ELF-1 (cell line): Measurements from ENCODE around the gene PGPEP1.
"Not testable (repeated sequence)": the region's sequence is repeated elsewhere in the genome, so short reads cannot be mapped to it uniquely, and the experiment has no call there.

ENCODE experiments used
- DNase-seq: peaks from one replicate; pipeline ENCODE4 v3.0.0-alpha.2; 2016; ENCODE audit warnings: low read depth, low spot score

The PGPEP1 gene

DNA sequence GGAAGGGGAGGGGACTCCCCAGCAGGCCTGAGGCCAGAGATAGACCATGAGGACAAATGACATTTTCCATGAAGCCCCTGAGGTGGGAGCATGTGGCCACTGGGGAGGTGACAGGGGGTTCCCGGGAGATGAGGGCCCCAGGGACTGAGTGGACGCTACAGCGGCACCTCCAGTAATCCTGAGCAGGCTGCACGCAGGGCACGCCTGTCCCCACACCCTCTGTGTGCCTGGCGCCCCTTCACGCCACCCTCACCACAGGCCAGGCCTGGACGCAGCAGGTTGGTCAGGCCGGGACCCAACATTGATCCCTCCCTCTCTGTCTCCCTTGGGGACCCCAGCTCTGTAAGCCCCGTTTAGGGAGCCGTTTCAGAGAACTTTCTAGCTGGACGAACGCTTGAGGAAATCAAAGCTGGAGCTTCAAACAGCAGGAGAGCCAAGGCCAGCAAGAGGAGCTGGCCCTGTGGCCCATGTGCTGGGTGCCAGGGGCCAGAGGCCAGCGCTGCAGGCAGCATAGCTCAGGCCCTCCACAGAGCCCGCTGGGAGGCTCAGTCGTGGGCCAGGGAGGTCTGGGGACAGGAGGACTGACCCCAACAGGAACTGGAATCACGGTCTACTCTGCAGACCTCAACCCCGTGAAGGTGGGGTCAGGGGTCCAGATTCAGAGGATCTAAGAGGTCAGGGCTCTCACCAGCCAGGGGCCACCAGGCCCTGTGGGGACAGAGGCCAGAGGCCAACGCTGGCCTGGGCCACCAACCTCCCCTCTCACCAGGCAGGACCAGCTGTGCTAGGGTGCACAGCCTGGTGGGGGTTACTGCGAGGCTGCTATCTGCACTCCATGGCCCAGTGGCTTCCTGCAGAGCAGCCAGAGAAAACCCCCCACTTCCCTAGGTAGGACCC lies 32.1 kb upstream of the PGPEP1 start:
- no peak for DNase-seq

DNA sequence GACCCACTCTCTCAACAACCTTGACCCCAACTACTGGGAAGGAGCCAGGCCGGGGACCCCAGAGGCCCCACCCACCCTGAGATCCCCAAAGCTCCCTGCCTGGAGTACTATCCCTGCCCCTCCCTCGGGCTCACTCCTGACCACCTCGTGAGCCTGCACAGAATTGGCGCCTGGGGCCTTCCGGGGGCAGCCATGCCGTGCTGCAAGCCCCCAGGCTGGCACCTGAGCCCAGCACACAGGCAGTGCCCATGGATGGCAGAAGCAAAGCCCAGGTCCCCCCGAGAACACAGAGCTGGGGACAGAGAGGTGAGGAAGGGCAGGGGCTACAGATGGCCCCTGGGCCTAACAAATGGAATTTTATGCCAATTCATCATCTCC lies 31.5 kb upstream of the PGPEP1 start:
- no peak for DNase-seq

DNA sequence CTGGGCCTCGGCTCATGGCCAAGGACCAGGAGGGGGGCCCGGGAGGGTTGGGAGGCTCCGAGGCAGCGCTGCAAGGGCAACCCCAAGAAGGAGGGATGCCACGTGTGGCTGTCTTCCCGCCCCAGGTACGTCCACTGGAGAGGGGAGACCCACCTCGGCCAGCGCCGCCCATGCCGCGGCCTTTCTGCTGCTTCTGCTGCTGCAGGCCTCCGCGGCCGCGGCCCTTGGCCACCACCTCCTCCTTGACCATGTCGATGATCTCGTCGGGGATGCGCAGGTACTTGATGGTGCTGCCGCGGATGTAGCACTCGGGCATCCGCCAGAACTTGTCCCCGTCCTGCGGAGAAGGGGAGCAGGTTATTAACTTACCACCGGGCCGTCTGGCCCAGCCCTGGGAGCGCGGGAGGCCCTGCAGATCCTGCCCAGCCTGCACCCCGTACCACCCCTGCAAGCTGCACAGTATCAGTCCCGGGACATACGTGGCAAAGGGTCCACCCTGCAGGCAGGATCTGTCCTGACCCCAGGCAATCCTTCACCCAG lies 30.8 kb upstream of the PGPEP1 start:
- DNase-seq = no peak

DNA sequence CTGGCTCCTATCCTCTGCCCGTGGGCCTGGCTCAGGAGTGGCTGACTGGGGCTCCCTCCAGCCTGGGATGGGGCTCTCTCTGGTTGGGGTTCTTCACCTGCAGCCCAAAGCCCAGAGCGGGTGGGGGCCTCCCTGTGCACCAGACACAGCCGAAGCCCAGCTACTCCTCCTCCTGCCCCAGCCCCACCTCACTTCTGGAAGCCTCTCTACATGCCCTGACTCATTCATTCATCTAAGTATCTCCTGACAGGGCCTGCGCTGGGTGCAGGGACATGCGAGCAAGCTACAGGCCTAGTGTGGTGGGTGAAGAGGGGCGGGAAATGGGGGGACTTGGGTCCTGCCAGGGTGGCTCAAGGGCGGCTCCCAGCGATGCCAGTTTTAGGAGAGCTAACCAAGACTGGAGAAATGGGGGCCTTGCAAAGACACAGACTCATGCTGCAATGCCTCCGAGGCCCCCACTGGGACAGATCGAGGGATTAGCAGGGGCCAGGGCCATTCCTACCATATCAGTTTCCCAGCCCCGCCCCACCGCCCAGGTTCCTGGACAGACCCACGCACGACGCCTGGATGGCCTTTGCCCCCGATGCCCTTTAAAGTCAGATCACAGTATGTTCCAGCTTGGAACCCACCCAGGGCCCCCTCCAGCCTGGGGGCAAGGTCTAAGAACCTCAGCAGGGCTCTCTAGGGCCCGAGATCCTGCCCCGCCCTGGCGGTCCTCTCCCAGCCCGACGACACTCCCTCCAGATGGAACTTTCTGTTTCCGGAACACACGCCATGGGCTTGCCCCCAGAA lies 30.1 kb upstream of the PGPEP1 start:
- no peak for DNase-seq

DNA sequence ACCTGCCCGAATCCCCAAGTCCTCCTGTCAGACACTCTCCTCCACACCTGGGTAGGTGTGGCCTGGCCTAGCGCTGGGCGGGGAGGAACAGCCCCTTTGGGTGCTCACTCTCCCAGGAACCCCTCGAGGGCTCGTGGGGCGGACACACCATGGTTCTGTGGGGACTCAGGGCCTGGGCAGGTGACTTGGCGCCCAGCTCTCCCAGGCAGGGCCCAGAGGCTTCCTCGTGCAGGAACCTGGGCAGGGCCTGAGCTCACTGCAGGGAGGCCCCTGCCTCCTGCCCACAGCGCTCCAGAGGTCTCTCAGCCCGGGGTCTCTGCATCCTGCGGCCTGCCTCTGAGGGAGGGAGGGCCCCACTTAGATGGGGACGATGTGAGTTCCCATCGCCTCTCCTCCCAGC lies 29.4 kb upstream of the PGPEP1 start:
- no peak for DNase-seq

DNA sequence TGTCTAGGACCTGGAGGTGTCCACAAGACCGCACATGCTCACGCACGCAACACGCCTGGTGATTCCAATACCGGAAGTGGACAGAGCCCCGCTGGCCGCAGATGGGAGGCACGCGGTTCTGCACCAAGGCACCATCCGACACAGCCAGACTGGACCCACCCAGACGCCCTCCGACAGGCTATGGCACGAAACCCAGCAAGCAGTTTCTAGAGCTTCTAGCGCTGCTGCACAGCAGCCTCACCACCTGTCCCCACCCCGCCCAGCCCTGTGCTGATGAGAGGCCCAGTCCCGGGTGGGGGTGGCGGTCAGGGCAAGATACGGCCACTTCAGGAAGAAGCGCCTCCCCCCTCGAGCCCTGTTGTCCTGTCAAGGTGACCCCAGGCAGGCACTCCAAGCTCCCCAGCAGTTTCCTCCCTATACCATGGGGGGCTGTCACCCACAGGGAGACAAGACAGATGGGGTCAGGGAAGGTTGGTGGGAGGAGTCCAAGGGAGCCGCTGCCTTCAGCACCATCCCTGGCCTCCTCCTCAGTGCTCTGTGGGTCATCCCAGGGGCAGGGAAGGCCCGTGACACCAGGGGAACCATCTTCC lies 28.8 kb upstream of the PGPEP1 start:
- DNase-seq = no peak

DNA sequence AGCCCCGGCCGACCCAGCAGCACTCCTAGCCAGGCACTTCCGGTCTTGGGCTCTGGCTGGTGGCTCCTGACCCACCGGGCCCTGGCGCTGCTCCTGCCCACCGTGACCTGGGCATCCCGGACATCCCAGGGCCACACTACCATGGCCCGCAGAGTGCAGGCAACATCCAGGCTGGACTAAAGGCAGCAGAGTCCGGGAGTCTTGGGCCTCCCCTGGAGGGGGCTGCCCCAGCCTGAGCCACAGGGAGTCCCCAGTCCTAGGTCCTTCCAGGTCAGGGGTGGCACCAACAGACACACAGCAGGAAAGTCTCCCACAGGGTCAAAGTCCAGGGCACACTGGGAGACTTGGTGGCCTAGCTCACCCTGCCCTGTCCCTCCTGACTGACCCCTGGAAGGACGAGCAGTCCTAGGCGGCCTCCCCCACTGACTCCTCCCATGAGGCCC lies 28.3 kb upstream of the PGPEP1 start:
- DNase-seq = no peak

DNA sequence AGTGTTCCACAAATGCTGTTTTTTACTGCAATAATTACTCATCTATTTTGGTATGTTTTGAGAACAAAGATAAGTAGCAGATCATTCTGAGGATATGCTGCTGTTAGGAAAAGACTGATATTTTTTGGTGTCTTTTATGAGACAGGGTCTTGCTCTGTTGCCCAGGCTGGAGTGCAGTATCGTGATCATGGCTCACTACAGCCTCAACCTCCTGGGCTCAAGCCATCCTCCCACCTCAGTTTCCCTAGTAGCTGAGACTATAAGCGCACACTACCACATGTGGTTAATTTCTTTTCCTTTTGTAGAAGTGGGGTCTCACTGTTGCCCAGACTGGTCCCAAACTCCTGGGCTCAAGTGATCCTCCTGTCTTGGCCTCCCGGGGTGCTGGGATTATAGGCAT lies 27.0 kb upstream of the PGPEP1 start:
- DNase-seq = no peak

DNA sequence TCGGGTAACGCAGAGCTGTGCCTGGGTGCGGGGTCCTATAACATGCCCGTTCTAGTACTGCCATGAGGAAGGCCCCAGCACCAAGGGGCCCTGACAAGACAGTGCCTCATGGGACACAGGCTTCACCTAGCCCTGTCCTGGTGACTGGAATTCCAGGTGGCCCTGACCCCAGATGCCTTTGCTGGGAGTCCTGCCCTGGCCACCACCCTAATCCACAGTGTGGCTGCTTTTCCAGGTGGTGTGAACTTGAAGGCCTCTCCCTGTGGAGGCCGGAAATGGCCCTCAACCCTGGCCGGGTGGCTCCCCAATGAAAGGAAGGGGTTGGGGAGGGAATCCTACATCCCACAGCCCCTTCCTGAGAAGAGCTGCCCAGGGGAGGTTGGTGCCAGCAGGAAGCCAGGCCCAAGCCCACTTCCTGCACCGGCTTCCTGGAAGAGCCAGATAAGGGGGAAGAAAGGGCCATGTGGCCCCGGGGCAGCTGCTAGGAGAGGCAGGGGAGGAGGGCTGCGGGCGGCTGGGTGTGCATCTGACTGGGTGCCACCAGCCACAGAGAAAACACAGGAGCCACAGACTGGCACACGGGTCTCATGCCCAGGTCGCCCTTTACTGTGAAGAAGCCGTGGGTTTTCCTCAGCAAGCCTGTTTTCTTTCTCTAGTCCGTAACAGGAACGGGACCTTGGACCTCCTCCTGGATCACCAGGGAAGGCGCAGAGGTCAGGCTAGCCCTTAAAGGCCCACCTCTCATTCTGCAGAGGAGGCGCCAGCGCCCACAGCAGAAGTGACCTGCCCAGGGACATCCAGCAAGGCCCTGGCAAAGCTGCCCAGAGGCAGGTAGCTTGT lies 22.2 kb upstream of the PGPEP1 start:
- DNase-seq = no peak

DNA sequence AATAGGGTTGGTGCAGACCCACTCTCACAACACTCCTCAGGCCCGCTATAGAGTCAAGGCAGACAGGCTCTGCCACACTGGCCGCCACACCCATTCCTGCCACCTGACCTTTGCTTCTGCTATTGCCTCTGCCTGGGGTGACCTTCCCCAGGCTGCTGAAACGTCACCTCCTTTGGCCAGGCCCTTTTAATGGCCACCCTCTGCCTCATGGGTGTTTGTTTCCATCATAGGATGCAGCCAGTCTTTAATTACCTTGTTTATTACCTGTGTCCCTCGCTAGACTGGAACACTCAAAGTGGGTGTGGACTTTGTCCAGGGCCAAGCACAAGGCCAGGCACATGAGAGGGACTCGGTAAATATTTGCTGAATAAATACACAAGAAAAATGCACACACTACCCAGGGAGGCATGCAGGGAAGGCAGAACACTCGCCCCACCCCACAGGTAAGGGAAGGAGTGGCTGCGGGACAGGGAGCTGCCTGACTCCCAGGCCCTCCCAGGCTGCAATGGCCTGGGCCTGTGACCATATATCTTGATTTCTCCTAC lies 20.7 kb upstream of the PGPEP1 start:
- DNase-seq = no peak

DNA sequence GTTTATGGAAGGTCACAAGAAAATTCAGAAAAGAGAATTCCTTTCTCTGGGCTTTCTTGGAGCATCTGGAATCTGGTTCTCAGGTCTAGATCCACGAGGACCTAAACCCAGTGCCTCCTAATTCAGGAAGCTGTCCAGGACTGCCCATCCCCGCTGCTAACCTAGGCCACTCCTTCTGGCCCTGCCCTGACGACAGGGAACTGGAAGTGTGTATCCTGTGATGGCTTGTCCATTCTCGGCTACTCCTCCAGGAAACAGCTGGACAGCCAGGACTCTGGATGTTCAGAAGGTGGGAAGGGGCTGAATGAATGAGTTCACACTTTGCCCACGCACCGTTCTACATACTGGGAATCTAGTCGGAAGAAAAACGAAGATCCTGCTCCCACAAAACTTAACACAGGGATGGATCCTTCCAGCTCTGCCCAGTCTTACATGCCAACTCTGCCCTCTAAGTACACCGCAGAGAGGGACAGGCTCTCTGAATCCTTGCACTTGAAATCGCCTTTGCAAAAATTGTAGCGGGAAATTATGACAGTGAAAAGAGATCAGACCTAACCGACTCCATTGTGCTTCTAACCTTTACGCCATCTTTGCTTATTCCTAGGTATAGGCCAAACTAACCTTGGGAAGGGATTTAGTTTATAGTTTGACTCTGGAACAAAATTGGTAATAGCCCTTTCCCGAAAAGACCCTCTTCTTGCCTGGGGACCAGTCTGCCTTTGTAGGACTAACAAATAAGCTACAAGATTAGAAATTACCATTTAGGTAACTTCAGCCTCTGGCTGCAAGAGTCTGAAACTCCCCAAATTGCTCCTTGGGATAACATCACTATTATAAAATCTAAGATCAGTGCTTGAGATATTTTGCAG lies 19.3 kb upstream of the PGPEP1 start:
- no peak for DNase-seq

DNA sequence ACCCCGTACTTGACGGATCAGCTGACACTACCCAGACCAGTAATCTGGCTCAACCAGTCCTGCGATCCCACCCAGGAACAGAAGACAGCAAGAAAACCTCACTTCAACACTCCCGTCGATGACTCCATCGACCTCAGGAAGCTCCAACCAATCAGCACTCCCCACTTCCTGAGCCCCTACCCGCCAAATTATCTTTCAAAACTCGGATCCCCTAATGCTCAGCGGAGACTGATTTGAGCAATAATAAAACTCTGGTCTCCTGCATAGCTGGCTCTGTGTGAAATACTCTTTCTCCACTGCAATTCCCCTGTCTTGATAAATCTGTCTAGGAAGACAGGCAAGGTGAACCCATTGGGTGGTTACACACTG lies 18.7 kb upstream of the PGPEP1 start:
- peak; percentile 75 for DNase-seq

DNA sequence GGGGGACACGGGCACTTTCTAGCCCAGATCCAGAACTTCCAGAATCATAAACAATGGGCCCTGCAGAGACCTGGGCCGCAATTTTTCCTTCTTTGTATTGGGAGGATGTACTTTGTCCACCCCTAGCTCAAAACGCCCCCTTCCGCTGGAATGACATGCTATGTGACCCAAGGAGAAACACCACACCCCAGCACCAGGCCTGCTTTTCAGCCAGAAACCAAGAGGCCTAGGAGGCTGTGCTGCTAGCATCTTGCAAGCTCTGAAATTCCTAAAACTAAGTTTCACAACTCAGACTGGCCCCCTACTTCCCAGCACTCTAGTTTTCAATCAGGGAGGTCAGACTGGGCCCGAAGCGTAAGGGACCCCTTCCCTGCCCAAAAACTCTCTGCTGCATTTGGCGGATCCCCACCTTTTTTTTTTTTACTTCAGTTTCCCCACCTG lies 18.1 kb upstream of the PGPEP1 start:
- peak; percentile 79 for DNase-seq

DNA sequence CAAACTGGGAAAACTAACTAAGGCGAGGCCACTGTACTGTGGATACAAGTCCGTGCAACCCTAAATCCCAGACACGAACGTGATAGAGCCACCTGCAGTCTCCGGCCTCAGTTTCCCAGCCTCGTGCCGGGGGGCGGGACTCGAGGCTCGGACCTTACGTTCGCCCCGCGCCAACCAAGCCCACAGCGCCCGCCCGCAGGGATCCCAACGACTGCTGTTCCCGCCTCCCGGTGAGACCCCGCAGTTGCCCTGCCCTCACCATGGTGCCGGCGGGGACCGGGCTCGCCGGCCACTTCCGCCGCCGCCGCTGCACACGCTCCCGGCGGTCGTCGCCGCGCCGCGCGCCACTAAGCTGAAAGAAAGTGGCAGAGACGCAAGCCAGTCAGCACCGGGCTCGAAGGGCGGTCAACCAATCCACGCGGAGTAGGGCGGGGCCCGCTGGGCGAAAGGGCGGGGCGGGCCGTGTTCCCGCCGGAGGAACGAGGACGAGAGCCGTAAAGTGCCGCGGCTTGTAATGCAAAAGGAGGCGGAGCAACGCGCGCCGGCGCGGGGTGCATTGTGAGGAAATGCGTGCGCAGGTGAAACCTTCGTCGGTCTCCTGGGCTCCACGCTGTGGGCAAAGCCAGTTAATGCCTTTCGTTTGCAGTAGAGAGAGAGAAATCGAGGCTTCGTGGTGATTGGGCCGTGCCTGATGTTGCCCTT lies 17.5 kb upstream of the PGPEP1 start, which contains the start of gene LSM4:
Gene LSM4 (minus strand): TSS at position 318 of the 702 bp plus-strand sequence. CDS start 56 bp downstream, at position 262.
- DNase-seq = peak; percentile 99

DNA sequence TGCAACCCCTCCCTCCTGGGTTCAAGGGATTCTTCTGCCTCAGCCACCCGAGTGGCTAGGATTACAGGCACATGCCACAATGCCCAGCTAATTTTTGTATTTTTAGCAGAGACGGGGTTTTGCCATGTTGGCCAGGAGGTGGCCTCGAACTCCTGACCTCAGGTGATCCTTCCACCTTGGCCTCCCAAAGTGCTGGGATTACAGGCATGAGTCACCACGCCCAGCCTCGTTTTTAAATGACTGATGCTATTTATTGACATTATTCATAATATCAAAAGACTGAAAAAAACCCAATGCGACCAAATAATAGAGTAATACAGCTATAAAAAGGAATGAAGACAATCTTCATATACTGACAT lies 16.0 kb upstream of the PGPEP1 start:
- DNase-seq = not testable (repeated sequence)

DNA sequence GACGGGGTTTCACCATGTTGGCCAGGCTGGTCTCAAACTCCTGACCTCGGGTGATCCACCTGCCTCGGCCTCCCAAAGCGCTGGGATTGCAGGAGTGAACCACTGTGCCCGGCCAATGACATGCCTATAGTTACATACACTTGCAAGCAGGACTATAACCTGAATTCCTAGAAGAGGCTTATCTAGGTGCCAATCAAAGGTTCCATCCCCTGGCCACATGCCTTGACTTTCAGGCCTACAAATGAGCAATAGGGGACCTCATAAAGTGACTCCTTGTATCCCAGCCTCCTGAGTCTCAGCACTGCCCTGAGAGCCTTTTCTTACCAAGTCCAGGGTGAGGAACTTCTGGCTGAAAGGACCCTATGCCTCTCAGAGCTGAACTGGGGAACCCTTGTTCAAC lies 13.6 kb upstream of the PGPEP1 start:
- no peak for DNase-seq

DNA sequence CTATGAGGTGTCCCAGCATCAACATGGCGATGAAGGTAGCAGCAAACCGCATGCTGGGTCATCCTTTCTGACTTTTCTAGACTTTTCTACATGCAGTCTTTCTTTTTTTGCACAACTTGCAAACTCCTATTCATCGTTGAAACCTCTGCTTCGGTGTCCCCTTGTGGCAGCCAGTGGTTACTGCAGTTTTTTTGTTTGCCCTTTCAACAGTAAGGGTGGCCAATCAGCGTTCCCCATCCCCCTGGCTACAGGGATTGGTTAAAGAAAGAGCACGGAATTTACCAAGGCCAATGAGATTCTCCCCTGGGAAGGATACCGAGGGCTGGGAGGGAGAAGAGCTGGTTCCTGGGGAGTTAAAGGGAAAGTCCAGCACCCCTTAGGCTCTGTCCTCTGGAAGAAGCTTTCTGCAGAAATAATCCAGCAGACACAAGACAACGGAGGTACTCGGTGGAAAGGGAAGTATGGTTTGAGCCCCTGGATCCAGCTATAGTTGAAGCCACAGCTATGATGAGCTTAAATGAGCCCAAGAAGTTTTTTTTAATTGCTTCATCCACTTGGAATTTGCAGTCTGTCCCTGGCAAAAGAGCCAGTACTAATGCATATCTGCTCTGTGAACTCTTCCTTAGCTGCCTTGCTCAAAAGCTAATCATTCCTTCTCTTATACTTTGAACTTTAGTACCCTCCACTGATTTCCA lies 11.9 kb upstream of the PGPEP1 start:
- peak; percentile 98 for DNase-seq

DNA sequence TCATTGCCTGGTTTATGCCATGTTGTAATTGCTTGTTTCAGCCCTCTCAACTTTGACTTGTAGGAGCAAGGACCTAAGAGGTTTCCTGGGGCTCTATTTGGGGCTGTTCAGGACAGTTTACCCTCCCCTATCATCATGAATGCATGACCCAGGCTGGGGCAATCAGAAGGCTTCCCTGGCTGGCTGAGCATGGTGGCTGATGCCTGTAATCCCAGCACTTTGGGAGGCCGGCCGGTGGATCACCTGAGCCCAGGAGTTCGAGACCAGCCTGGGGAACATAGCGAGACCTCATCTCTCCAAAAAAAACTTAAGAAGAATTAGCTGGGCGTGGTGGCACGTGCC lies 11.4 kb upstream of the PGPEP1 start:
- DNase-seq = no peak

DNA sequence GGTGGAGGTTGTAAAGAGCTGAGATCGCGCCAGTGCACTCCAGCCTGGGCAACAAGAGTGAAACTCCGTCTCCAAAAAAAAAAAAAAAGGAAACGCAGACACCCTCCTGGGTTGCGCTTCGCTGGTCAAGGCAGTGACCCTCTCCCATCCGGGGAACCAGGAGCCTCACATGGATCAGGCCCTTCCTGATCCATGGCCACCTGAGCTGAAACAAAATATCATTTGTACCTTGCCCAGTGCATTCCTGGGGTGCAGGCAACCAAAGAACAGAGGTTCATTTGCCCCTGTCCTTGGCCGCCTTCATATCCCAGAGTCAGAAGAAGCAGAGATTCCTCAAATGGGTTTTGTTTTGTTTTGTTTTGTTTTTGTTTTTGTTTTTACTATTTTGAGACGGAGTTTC lies 9.5 kb upstream of the PGPEP1 start:
- no peak for DNase-seq
